Natural killer cell (primary cell): Measurements from ENCODE around the gene RHOG. TPM values are rescaled to one million over a fixed set of nuclear protein-coding genes. Genes with fewer than 3 reads are reported as not detected.
"Not testable (repeated sequence)": the region's sequence is repeated elsewhere in the genome, so short reads cannot be mapped to it uniquely, and the experiment has no call there.

Source experiments
- ATAC-seq, 3 donors: fragments of 150-1000 bp in 2 of 3; fragments of 200-7000 bp in 1 of 3; cut with Tn5 transposase; 1 replicate in 1 of 3; 2 replicates in 2 of 3; pipeline ENCODE4 v1.10.0; 2021; ENCODE audit warnings: mild to moderate bottlenecking in 2 of 3, moderate library complexity in 2 of 3
- DNase-seq, 2 donors: peaks; one replicate each; pipeline versions ENCODE4 v3.0.0 to v3.0.0-alpha.2; 2013 to 2021; ENCODE audit warnings: mixed read lengths in 1 of 2
- H3K27ac ChIP-seq: one replicate; pipeline ENCODE4 v1.5.1; 2013; ENCODE audit warnings: mild to moderate bottlenecking, low read length
- H3K27me3 ChIP-seq: one replicate; pipeline ENCODE4 v1.6.1; 2013; ENCODE audit warnings: low read length; ENCODE audit not compliant: control insufficient read depth, insufficient read depth
- H3K36me3 ChIP-seq: one replicate; pipeline ENCODE4 v1.6.1; 2013; ENCODE audit warnings: low read length; ENCODE audit not compliant: control insufficient read depth, insufficient read depth
- H3K4me1 ChIP-seq: one replicate; pipeline ENCODE4 v1.6.1; 2013; ENCODE audit warnings: low read length; ENCODE audit not compliant: control insufficient read depth, insufficient read depth
- H3K4me3 ChIP-seq: one replicate; pipeline ENCODE4 v1.5.1; 2013; ENCODE audit warnings: low read length
- H3K9me3 ChIP-seq: one replicate; pipeline ENCODE4 v1.6.1; 2013; ENCODE audit warnings: low read length; ENCODE audit not compliant: control insufficient read depth, insufficient read depth
- H3K27ac Mint-ChIP-seq, 2 donors: one replicate each; pipeline ENCODE4 v1.8.0; 2022; ENCODE audit warnings: mild to moderate bottlenecking in 2 of 2, mixed read lengths in 2 of 2, moderate library complexity in 1 of 2
- H3K27me3 Mint-ChIP-seq, 2 donors: one replicate each; pipeline ENCODE4 v1.8.0; 2022; ENCODE audit warnings: low read depth in 2 of 2, mixed read lengths in 2 of 2
- H3K36me3 Mint-ChIP-seq: one replicate; pipeline ENCODE4 v1.8.0; 2022; ENCODE audit warnings: mixed read lengths
- H3K4me1 Mint-ChIP-seq, 2 donors: one replicate each; pipeline ENCODE4 v1.8.0; 2022; ENCODE audit warnings: mixed read lengths in 2 of 2
- H3K4me3 Mint-ChIP-seq: one replicate; pipeline ENCODE4 v1.8.0; 2022; ENCODE audit warnings: mild to moderate bottlenecking, moderate library complexity, mixed read lengths
- H3K9me3 Mint-ChIP-seq, 2 donors: one replicate each; pipeline ENCODE4 v1.8.0; 2022; ENCODE audit warnings: mixed read lengths in 2 of 2
- WGBS: methylation state at CpG from one replicate; pipeline ENCODE4 v1.1.7; 2013; ENCODE audit warnings: missing lambda C conversion rate; ENCODE audit not compliant: insufficient coverage; 5-methylcytosine and 5-hydroxymethylcytosine counted together
- intact Hi-C: fragments of 100-400 bp; cut with micrococcal nuclease; formaldehyde crosslinking; loops from one replicate; pipeline ENCODE4 v1.14.2; 2022
- total RNA-seq, 4 donors: library from RNA; stranded (reverse); fragments of 120-200 nt in 1 of 4; gene quantifications; one replicate each; pipeline versions ENCODE4 v1.2.3 to v1.2.4, GENCODE V29; 2013 to 2022
- TF ChIP-seq, protein P1 (sequence below): fragments of 200-600 bp; IDR thresholded peaks from one replicate; pipeline ENCODE4 v1.8.0; 2022; ENCODE audit warnings: antibody characterized with exemption

The RHOG gene
- total RNA-seq, 3 donors from 2014 or later (not counting 1 experiment from before 2014, with no cell fraction given) = 114 to 145 (median 137) TPM

DNA sequence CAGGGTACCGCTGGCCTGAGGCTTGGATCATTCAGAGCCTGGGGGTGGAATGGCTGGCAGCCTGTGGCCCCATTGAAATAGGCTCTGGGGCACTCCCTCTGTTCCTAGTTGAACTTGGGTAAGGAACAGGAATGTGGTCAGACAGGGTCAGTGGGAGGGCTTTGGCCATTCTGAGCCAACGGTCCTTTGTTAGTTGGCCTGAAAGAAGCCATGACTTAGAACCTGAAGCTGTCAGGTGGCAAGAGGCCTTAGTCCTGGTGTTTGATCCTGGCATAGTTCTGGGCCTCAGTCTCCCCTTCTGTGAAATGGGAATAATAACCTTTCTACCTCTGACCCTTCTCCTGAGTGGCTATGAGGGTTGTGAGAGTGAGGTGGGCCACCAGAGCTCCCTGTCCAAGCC is 24.1 kb downstream of the RHOG start:
- no peak overlapping the region for H3K4me3 Mint-ChIP-seq
- 89% methylated on average over 2 of the region's 2 CpGs for WGBS
- TF ChIP-seq, protein P1, sequence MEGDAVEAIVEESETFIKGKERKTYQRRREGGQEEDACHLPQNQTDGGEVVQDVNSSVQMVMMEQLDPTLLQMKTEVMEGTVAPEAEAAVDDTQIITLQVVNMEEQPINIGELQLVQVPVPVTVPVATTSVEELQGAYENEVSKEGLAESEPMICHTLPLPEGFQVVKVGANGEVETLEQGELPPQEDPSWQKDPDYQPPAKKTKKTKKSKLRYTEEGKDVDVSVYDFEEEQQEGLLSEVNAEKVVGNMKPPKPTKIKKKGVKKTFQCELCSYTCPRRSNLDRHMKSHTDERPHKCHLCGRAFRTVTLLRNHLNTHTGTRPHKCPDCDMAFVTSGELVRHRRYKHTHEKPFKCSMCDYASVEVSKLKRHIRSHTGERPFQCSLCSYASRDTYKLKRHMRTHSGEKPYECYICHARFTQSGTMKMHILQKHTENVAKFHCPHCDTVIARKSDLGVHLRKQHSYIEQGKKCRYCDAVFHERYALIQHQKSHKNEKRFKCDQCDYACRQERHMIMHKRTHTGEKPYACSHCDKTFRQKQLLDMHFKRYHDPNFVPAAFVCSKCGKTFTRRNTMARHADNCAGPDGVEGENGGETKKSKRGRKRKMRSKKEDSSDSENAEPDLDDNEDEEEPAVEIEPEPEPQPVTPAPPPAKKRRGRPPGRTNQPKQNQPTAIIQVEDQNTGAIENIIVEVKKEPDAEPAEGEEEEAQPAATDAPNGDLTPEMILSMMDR = no peak
- H3K4me3 ChIP-seq = no peak overlapping the region
- no peak for ATAC-seq
- no peaks in the 10 kb centered on the region for H3K27me3 Mint-ChIP-seq
- no peaks in the 10 kb centered on the region for H3K4me1 ChIP-seq
- no peaks in the 10 kb centered on the region for H3K4me1 Mint-ChIP-seq
- no peaks in the 10 kb centered on the region for H3K27me3 ChIP-seq
- intact Hi-C loops = no loop called here
- H3K27ac ChIP-seq = no peak overlapping the region
- no peaks in the 10 kb centered on the region for H3K36me3 Mint-ChIP-seq
- no peaks in the 10 kb centered on the region for H3K9me3 Mint-ChIP-seq
- H3K9me3 ChIP-seq = no peaks in the 10 kb centered on the region
- H3K36me3 ChIP-seq = no peaks in the 10 kb centered on the region
- no peak overlapping the region for H3K27ac Mint-ChIP-seq
- no peak for DNase-seq

DNA sequence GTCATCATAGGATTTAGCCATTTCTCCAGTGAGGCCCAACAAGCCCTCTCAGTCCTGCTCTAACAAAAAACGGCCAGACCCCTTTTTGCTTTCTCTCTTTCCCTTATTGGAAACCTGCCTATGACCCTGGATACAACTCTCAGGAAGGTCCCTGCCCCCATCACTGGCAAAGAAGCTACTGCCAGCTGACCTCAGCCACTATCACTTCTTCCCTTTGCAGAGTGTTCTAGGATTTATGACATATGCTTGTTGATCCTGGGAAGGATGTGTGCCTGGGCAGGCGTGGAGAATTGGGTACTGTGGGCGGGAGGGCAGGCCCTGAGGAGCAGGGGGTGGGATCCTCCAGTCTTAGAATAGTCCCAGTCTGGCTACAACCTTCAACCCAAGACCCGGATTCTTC is 24.9 kb downstream of the RHOG start:
- Mint-ChIP-seq H3K4me3 (no peak overlapping the region), H3K27me3 (no peaks in the 10 kb centered on the region), H3K9me3 (no peaks in the 10 kb centered on the region), H3K27ac (no peak overlapping the region), H3K4me1 (no peaks in the 10 kb centered on the region), H3K36me3 (no peaks in the 10 kb centered on the region)
- intact Hi-C loops = no loop called here
- DNase-seq (no peak), ATAC-seq (no peak)
- TF ChIP-seq, protein P1 = no peak
- Histone ChIP-seq H3K9me3 (no peaks in the 10 kb centered on the region), H3K4me1 (no peaks in the 10 kb centered on the region), H3K36me3 (no peaks in the 10 kb centered on the region), H3K27me3 (no peaks in the 10 kb centered on the region), H3K27ac (no peak overlapping the region), H3K4me3 (no peak overlapping the region)
- WGBS = 100% methylated on average over 3 of the region's 4 CpGs

DNA sequence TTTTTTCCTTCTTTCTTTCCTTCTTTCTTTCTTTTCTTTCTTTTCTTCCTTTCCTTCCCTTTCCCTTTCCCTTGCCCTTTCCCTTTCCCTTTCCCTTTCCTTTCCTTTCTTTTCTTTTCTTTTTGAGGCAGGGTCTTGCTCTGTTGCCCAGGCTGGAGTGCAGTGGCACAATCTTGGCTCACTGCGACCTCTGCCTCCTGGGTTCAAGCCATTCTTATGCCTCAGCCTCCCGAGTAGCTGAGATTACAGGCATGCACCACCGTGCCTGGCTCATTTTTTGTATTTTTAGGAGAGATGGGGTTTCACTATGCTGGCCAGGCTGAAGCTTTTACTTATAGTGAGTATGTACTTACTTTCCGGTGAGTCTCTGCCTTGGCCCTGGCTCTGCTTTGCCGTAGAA is 25.9 kb downstream of the RHOG start:
- H3K27me3 Mint-ChIP-seq, H3K36me3 ChIP-seq, H3K27me3 ChIP-seq, H3K9me3 Mint-ChIP-seq, H3K36me3 Mint-ChIP-seq, H3K9me3 ChIP-seq, H3K4me1 Mint-ChIP-seq, H3K4me1 ChIP-seq, H3K27ac Mint-ChIP-seq, ATAC-seq, DNase-seq, H3K4me3 Mint-ChIP-seq, intact Hi-C loops, H3K27ac ChIP-seq, H3K4me3 ChIP-seq: not testable (repeated sequence)
- 94% methylated on average over 5 of the region's 5 CpGs for WGBS

DNA sequence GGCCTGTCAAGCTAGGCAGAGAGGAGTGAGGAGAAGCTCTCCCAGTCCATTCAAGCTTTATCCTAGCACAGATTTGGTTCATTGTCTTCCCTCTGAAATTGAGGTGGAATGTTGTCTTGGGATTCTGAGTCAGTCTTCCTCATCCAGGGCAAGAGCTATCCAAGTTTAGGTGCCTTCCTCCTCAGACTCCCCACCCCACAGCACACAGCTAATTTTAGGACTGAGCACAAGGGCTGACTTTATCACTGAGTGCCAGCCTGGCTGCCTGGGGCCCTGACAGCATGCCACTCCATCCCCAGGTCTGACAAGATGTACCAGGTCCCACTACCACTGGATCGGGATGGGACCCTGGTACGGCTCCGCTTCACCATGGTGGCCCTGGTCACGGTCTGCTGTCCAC is 29.8 kb downstream of the RHOG start:
- TF ChIP-seq, protein P1 = no peak
- H3K27ac Mint-ChIP-seq = no peak overlapping the region
- H3K36me3 Mint-ChIP-seq = no peaks in the 10 kb centered on the region

More for the DNA sequence above, 29.8 kb downstream of the RHOG start:
- H3K27me3 ChIP-seq = no peaks in the 10 kb centered on the region
- H3K27ac ChIP-seq = no peak overlapping the region
- intact Hi-C loops = no loop called here
- Mint-ChIP-seq H3K4me1 (peaks cover 6 to 16% of the 10 kb centered on the region in 2 donors), H3K27me3 (no peaks in the 10 kb centered on the region), H3K4me3 (no peak overlapping the region), H3K9me3 (no peaks in the 10 kb centered on the region)
- peaks cover 14% of the 10 kb centered on the region for H3K4me1 ChIP-seq
- no peak for DNase-seq
- WGBS = 100% methylated on average over 4 of the region's 4 CpGs
- ATAC-seq = no peak
- no peak overlapping the region for H3K4me3 ChIP-seq
- H3K36me3 ChIP-seq = no peaks in the 10 kb centered on the region
- no peaks in the 10 kb centered on the region for H3K9me3 ChIP-seq
